ENCODE data around the gene WHRN.
A peak's percentile ranks its signal among the peaks of the same experiment; 100 is the strongest.

Gene WHRN

GRCh38 chr9:114386886-114387679 lies 118.2 kb downstream of the WHRN start:
- DNase-seq (ENCODE audit: insufficient read length, low spot score) (no peak), FAIRE-seq (no peak)

- no peak for FAIRE-seq
Observed at GRCh38 chr9:114386361-114386885, 118.8 kb downstream of the WHRN start.

GRCh38 chr9:114385397-114386181 lies 119.7 kb downstream of the WHRN start:
- DNase-seq (ENCODE audit: insufficient read length, low spot score) = peak; percentile 52
- peak; percentile 100 for FAIRE-seq

More at GRCh38 chr9:114386361-114386885, 118.8 kb downstream of the WHRN start:
- DNase-seq (ENCODE audit: insufficient read length, low spot score) = no peak

GRCh38 chr9:114384836-114385396 lies 120.4 kb downstream of the WHRN start:
- FAIRE-seq (no peak), DNase-seq (ENCODE audit: insufficient read length, low spot score) (no peak)

- DNase-seq (ENCODE audit: insufficient read length, low spot score) (no peak), FAIRE-seq (no peak)
Observed at GRCh38 chr9:114384341-114384740, 120.9 kb downstream of the WHRN start.

GRCh38 chr9:114383521-114384231 lies 121.6 kb downstream of the WHRN start:
- FAIRE-seq (peak; percentile 96), DNase-seq (ENCODE audit: insufficient read length, low spot score) (no peak)

- no peak for DNase-seq (ENCODE audit: insufficient read length, low spot score)
- FAIRE-seq = peak; percentile 95
Observed at GRCh38 chr9:114382699-114383520, 122.4 kb downstream of the WHRN start.

- FAIRE-seq = no peak
- no peak for DNase-seq (ENCODE audit: insufficient read length, low spot score)
Observed at GRCh38 chr9:114378883-114379282, 126.4 kb downstream of the WHRN start.

GRCh38 chr9:114378016-114378415 lies 127.3 kb downstream of the WHRN start:
- DNase-seq (ENCODE audit: insufficient read length, low spot score) = no peak
- no peak for FAIRE-seq

- FAIRE-seq (no peak), DNase-seq (ENCODE audit: insufficient read length, low spot score) (no peak)
Observed at GRCh38 chr9:114376586-114377445, 128.5 kb downstream of the WHRN start.

GRCh38 chr9:114375386-114376175 lies 129.7 kb downstream of the WHRN start:
- DNase-seq (ENCODE audit: insufficient read length, low spot score) (no peak), FAIRE-seq (no peak)

GRCh38 chr9:114374936-114375335 lies 130.3 kb downstream of the WHRN start:
- DNase-seq (ENCODE audit: insufficient read length, low spot score) (no peak), FAIRE-seq (no peak)

GRCh38 chr9:114373960-114374730 lies 131.1 kb downstream of the WHRN start:
- FAIRE-seq (no peak), DNase-seq (ENCODE audit: insufficient read length, low spot score) (no peak)

- DNase-seq (ENCODE audit: insufficient read length, low spot score) (peak; percentile 83), FAIRE-seq (peak; percentile 99)
Observed at GRCh38 chr9:114372921-114373448, 132.3 kb downstream of the WHRN start.

- DNase-seq (ENCODE audit: insufficient read length, low spot score) = peak; percentile 45
- FAIRE-seq = no peak
Observed at GRCh38 chr9:114371973-114372917, 133.0 kb downstream of the WHRN start.

GRCh38 chr9:114371343-114371944 lies 133.8 kb downstream of the WHRN start:
- FAIRE-seq = no peak

More at GRCh38 chr9:114371343-114371944, 133.8 kb downstream of the WHRN start:
- DNase-seq (ENCODE audit: insufficient read length, low spot score) = no peak
